Loucy (cell line): ENCODE measurements around the gene CHST11.

Experiments
- H2AFZ ChIP-seq: fragments of 200-600 bp; sonication (generic); 2 replicates; pipeline ENCODE4 v1.6.0; 2016; ENCODE audit warnings: antibody characterized with exemption, mild to moderate bottlenecking, low read length, moderate library complexity
- H3F3A ChIP-seq: fragments of 200-600 bp; 2 replicates; pipeline ENCODE4 v1.6.0; 2016; ENCODE audit warnings: antibody characterized with exemption, low read depth, mild to moderate bottlenecking
- H3K27me3 ChIP-seq: fragments of 200-600 bp; sonication (generic); 2 replicates; pipeline ENCODE4 v1.6.1; 2014; ENCODE audit warnings: low read length, mild to moderate bottlenecking; ENCODE audit not compliant: insufficient read depth, poor library complexity, severe bottlenecking
- H3K36me3 ChIP-seq: fragments of 200-600 bp; sonication (generic); 2 replicates; pipeline ENCODE4 v1.6.1; 2016; ENCODE audit warnings: low read length; ENCODE audit not compliant: insufficient read depth
- H3K4me1 ChIP-seq: fragments of 200-600 bp; sonication (generic); 2 replicates; pipeline ENCODE4 v1.5.1; 2014; ENCODE audit warnings: low read length, mild to moderate bottlenecking; ENCODE audit not compliant: insufficient read depth, poor library complexity, severe bottlenecking
- H3K4me2 ChIP-seq: fragments of 200-600 bp; sonication (generic); 2 replicates; pipeline ENCODE4 v1.6.0; 2014; ENCODE audit warnings: antibody characterized with exemption, low read length, low read depth, mild to moderate bottlenecking; ENCODE audit not compliant: poor library complexity, severe bottlenecking
- H3K4me3 ChIP-seq: fragments of 200-600 bp; sonication (generic); 2 replicates; pipeline ENCODE4 v1.5.1; 2014; ENCODE audit warnings: low read length, mild to moderate bottlenecking, mixed read lengths; ENCODE audit not compliant: poor library complexity, severe bottlenecking
- H3K79me2 ChIP-seq: fragments of 200-600 bp; sonication (generic); 2 replicates; pipeline ENCODE4 v1.6.1; 2014; ENCODE audit warnings: low read length; ENCODE audit not compliant: insufficient read depth
- H3K9ac ChIP-seq: fragments of 200-600 bp; sonication (generic); 2 replicates; pipeline ENCODE4 v1.6.0; 2014; ENCODE audit warnings: mild to moderate bottlenecking, low read depth, low read length, moderate library complexity; ENCODE audit not compliant: poor library complexity, severe bottlenecking
- H3K9me2 ChIP-seq: fragments of 200-600 bp; sonication (generic); replicated peaks from 2 replicates; pipeline ENCODE4 v1.6.1; 2016; ENCODE audit warnings: low read depth, low read length, mixed read lengths
- H3K9me3 ChIP-seq: fragments of 200-600 bp; sonication (generic); 2 replicates; pipeline ENCODE4 v1.6.1; 2014; ENCODE audit warnings: mild to moderate bottlenecking, antibody characterized with exemption, low read length, low read depth; ENCODE audit not compliant: insufficient read depth
- H4K20me1 ChIP-seq: fragments of 200-600 bp; sonication (generic); 2 replicates; pipeline ENCODE4 v1.6.0; 2014; ENCODE audit warnings: antibody characterized with exemption, low read length, mild to moderate bottlenecking; ENCODE audit not compliant: insufficient read depth, poor library complexity, severe bottlenecking
- CTCF ChIP-seq: fragments of 200-600 bp; sonication (generic); conservative IDR thresholded peaks from 2 replicates; pipeline ENCODE4 v1.5.1; 2014; ENCODE audit warnings: mild to moderate bottlenecking, antibody characterized with exemption, low read length
- EZH2phosphoT487 ChIP-seq: fragments of 200-600 bp; IDR thresholded peaks from 2 replicates; pipeline ENCODE4 v1.6.1; 2018; ENCODE audit warnings: antibody characterized with exemption, mild to moderate bottlenecking, moderate library complexity, borderline replicate concordance

Gene CHST11

GRCh38 chr12:104460041-104460719 lies 3.4 kb downstream of the CHST11 start:
- Histone ChIP-seq H3K4me3 (peak overlapping the region; percentile 97), H3K79me2 (peaks cover 100% of the 10 kb centered on the region), H3K9me2 (no peaks in the 10 kb centered on the region), H3K27me3 (peaks cover 16% of the 10 kb centered on the region), H3K4me1 (peaks cover 56% of the 10 kb centered on the region), H3K4me2 (peak overlapping the region; percentile 98), H3K9ac (peak overlapping the region; percentile 100), H2AFZ (no peak overlapping the region), H3K9me3 (no peaks in the 10 kb centered on the region), H4K20me1 (peaks cover 85% of the 10 kb centered on the region), H3K36me3 (peaks cover 22% of the 10 kb centered on the region), H3F3A (peaks cover 6% of the 10 kb centered on the region; the same call in 1 of the 2 replicates)
- TF ChIP-seq CTCF (no peak), EZH2phosphoT487 (no peak)

DNA sequence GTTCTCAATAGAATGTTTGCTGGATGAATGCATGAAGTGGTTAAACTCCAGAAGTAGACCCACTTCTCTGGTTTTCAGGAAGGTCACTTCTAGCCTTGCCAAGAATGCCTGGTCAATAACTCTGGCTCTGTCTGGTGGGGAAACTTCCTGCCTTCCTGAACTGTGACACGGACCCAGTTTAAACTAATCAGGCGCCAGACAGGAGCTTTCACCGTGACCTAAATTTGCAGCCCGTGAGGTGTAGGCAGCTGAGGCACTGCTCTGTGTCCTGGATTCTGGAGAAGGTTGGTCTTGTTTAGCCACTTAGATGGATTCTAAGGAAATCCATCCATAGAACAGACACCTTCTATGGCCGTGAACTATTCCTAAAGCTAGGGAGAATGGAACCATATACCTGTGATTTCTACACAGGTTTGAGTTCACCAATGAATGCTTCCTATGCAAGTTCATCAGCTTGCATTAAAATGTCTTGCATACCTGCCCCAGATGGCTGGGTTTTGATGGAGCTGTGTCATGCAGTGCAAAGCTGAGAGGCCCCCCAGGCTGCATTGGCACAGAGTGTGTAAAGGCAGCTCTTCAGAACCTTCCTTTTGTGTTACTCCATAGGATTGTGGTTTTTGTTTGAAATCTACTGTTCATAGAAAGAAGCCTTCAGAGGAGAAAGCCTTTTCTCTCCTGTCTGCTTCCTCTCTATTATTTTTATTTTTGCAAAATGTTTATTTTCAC lies 4.4 kb downstream of the CHST11 start:
- Histone ChIP-seq H4K20me1 (peaks cover 86% of the 10 kb centered on the region), H3K9me2 (no peaks in the 10 kb centered on the region), H3K4me2 (peak overlapping the region; percentile 98), H3K27me3 (peaks cover 16% of the 10 kb centered on the region), H3K9ac (peak overlapping the region; percentile 100), H2AFZ (no peak overlapping the region), H3F3A (peaks cover 7% of the 10 kb centered on the region; the same call in 1 of the 2 replicates), H3K36me3 (peaks cover 26% of the 10 kb centered on the region), H3K4me3 (peak overlapping the region; percentile 97), H3K9me3 (no peaks in the 10 kb centered on the region), H3K79me2 (peaks cover 100% of the 10 kb centered on the region), H3K4me1 (peaks cover 53% of the 10 kb centered on the region)
- no peak for TF ChIP-seq CTCF
- no peak for TF ChIP-seq EZH2phosphoT487

GRCh38 chr12:104462325-104462724 lies 5.6 kb downstream of the CHST11 start:
- Histone ChIP-seq H3K4me2 (peak overlapping the region; percentile 98), H3K79me2 (peaks cover 100% of the 10 kb centered on the region), H4K20me1 (peaks cover 93% of the 10 kb centered on the region), H3K9ac (peak overlapping the region; percentile 71), H3K9me3 (no peaks in the 10 kb centered on the region), H3K9me2 (no peaks in the 10 kb centered on the region), H3K27me3 (peaks cover 10% of the 10 kb centered on the region), H3F3A (peaks cover 18% of the 10 kb centered on the region; the same call in 1 of the 2 replicates), H2AFZ (no peak overlapping the region), H3K4me1 (peaks cover 61% of the 10 kb centered on the region), H3K36me3 (peaks cover 26% of the 10 kb centered on the region), H3K4me3 (peak overlapping the region; percentile 97)
- TF ChIP-seq CTCF (no peak), EZH2phosphoT487 (no peak)
